Measurements from ENCODE around the gene ZCCHC7.
A peak's percentile ranks its signal among the peaks of the same experiment; 100 is the strongest.
"Not testable (repeated sequence)": the region's sequence is repeated elsewhere in the genome, so short reads cannot be mapped to it uniquely, and the experiment has no call there.

Gene ZCCHC7

GRCh38 chr9:37293664-37294524 is 173.5 kb downstream of the ZCCHC7 start:
- DNase-seq (ENCODE audit: low spot score), result no peak

- DNase-seq (ENCODE audit: low spot score), result no peak
These were observed 174.8 kb downstream of the ZCCHC7 start for GRCh38 chr9:37295178-37295577.

- no peak for DNase-seq (ENCODE audit: low spot score)
These were observed 175.4 kb downstream of the ZCCHC7 start for GRCh38 chr9:37295796-37296195.

- DNase-seq (ENCODE audit: low spot score), result no peak
These were observed 177.2 kb downstream of the ZCCHC7 start for GRCh38 chr9:37297592-37297991.

GRCh38 chr9:37300620-37301019 is 180.2 kb downstream of the ZCCHC7 start:
- peak; percentile 15 for DNase-seq (ENCODE audit: low spot score)

GRCh38 chr9:37301042-37301853 is 180.9 kb downstream of the ZCCHC7 start:
- DNase-seq (ENCODE audit: low spot score), result no peak

- no peak for DNase-seq (ENCODE audit: low spot score)
These were observed 181.4 kb downstream of the ZCCHC7 start for GRCh38 chr9:37301854-37302172.

- no peak for DNase-seq (ENCODE audit: low spot score)
These were observed 181.9 kb downstream of the ZCCHC7 start for GRCh38 chr9:37302277-37302676.

- DNase-seq (ENCODE audit: low spot score), result not testable (repeated sequence)
These were observed 182.9 kb downstream of the ZCCHC7 start for GRCh38 chr9:37303272-37303671.

- DNase-seq (ENCODE audit: low spot score), result no peak
These were observed 188.8 kb downstream of the ZCCHC7 start for GRCh38 chr9:37309136-37309535.

GRCh38 chr9:37311938-37312708 is 191.7 kb downstream of the ZCCHC7 start:
- peak; percentile 9 for DNase-seq (ENCODE audit: low spot score)

GRCh38 chr9:37324261-37324683 is 203.9 kb downstream of the ZCCHC7 start:
- DNase-seq (ENCODE audit: low spot score), result no peak

- DNase-seq (ENCODE audit: low spot score), result no peak
These were observed 204.5 kb downstream of the ZCCHC7 start for GRCh38 chr9:37324691-37325490.

GRCh38 chr9:37325778-37326177 is 205.4 kb downstream of the ZCCHC7 start:
- no peak for DNase-seq (ENCODE audit: low spot score)

- DNase-seq (ENCODE audit: low spot score), result no peak
These were observed 207.2 kb downstream of the ZCCHC7 start for GRCh38 chr9:37327553-37327952.

GRCh38 chr9:37328556-37329227 is 208.3 kb downstream of the ZCCHC7 start:
- no peak for DNase-seq (ENCODE audit: low spot score)

GRCh38 chr9:37329576-37329975 is 209.2 kb downstream of the ZCCHC7 start:
- DNase-seq (ENCODE audit: low spot score), result no peak

GRCh38 chr9:37331871-37332270 is 211.5 kb downstream of the ZCCHC7 start:
- DNase-seq (ENCODE audit: low spot score), result no peak

GRCh38 chr9:37332578-37332977 is 212.2 kb downstream of the ZCCHC7 start:
- no peak for DNase-seq (ENCODE audit: low spot score)

GRCh38 chr9:37333288-37333687 is 212.9 kb downstream of the ZCCHC7 start:
- DNase-seq (ENCODE audit: low spot score), result no peak

- no peak for DNase-seq (ENCODE audit: low spot score)
These were observed 214.9 kb downstream of the ZCCHC7 start for GRCh38 chr9:37335238-37335637.
